RWPE2 (cell line): ENCODE results near the gene UTP3.

Source experiments
- ATAC-seq: fragments of 200-7000 bp; cut with Tn5 transposase; 3 replicates; pipeline ENCODE4 v1.9.1; 2021; ENCODE audit warnings: low read depth
- DNase-seq: peaks from one replicate; pipeline ENCODE4 v3.0.0-alpha.2; 2020; ENCODE audit warnings: low spot score
- H3K27ac ChIP-seq: fragments of 450-650 bp; 2 replicates; pipeline ENCODE4 v1.5.1; 2017; ENCODE audit warnings: mild to moderate bottlenecking; ENCODE audit not compliant: poor library complexity, severe bottlenecking
- H3K27me3 ChIP-seq: fragments of 250-450 bp; sonication (Bioruptor Pico); 2 replicates; pipeline ENCODE4 v1.5.1; 2021; ENCODE audit warnings: mild to moderate bottlenecking, moderate library complexity; ENCODE audit not compliant: insufficient read depth, poor library complexity, severe bottlenecking
- H3K36me3 ChIP-seq: fragments of 250-450 bp; sonication (Bioruptor Pico); 2 replicates; pipeline ENCODE4 v1.5.1; 2020; ENCODE audit warnings: low read depth, mild to moderate bottlenecking, moderate library complexity
- H3K4me1 ChIP-seq: fragments of 250-450 bp; sonication (Bioruptor Pico); 2 replicates; pipeline ENCODE4 v1.5.1; 2021; ENCODE audit warnings: mild to moderate bottlenecking, moderate library complexity; ENCODE audit not compliant: insufficient read depth, poor library complexity, severe bottlenecking
- H3K4me3 ChIP-seq: fragments of 250-450 bp; sonication (Bioruptor Pico); 2 replicates; pipeline ENCODE4 v1.5.1; 2021; ENCODE audit warnings: mild to moderate bottlenecking, moderate library complexity; ENCODE audit not compliant: severe bottlenecking
- H3K9me3 ChIP-seq: fragments of 250-450 bp; sonication (Bioruptor Pico); 2 replicates; pipeline ENCODE4 v1.5.1; 2021; ENCODE audit warnings: mild to moderate bottlenecking, moderate library complexity; ENCODE audit not compliant: severe bottlenecking
- CTCF ChIP-seq: fragments of 450-650 bp; IDR thresholded peaks from one replicate; pipeline ENCODE4 v1.5.1; 2017; ENCODE audit warnings: mild to moderate bottlenecking, moderate library complexity; ENCODE audit not compliant: poor library complexity, severe bottlenecking

The UTP3 gene

GRCh38 chr4:70674191-70674590 is 14.1 kb upstream of the UTP3 start:
- Histone ChIP-seq H3K4me1 (peaks cover 4% of the 10 kb centered on the region), H3K4me3 (no peak overlapping the region), H3K27me3 (no peaks in the 10 kb centered on the region), H3K27ac (no peak overlapping the region), H3K9me3 (no peaks in the 10 kb centered on the region), H3K36me3 (no peaks in the 10 kb centered on the region)
- DNase-seq, result no peak
- ATAC-seq, result no peak
- TF ChIP-seq CTCF, result no peak

DNA sequence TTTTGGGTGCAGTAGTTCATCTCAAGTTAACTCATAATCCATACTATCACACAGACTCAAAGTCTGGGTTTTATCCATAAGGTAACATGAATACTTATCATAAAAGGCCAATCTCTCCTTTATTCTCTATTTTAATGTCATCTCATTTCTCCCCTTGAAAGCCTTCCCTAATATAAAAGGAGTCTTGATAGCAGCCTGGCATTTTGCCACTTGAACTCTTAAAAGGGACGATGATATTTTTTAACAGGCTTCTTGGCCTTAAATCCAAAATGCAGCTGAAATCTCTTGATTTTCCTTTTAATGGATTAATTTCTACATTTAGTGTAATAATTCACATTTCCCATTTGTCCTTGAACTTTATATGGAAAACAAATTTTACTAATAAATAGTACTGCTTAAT is 13.6 kb upstream of the UTP3 start:
- Histone ChIP-seq H3K27me3 (no peaks in the 10 kb centered on the region), H3K27ac (no peak overlapping the region), H3K4me1 (peaks cover 4% of the 10 kb centered on the region), H3K4me3 (no peak overlapping the region), H3K36me3 (no peaks in the 10 kb centered on the region), H3K9me3 (no peaks in the 10 kb centered on the region)
- no peak for TF ChIP-seq CTCF
- ATAC-seq (no peak), DNase-seq (no peak)

DNA sequence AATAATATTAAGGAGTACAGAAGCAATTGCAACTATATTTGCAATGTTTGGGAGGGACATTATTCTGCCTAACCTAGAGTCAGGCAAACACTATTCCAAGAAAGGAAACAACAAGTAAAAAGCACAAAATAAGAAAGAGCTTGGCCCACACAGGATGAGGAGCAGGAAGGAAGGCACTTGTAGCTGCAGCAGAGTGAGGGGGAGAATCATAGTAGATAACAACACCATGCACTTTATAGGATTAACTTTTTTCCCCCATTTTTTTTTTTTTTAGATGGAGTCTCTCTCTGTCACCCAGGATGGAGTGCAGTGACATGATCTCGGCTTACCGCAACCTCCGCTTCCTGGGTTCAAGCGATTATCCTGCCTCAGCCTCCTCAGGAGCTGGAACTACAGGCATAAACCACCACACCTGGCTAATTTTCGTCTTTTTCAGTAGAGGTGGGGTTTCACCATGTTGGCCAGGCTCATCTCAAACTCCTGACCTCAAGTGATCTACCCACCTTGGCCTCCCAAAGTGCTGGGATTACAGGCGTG is 11.7 kb upstream of the UTP3 start:
- H3K4me3 ChIP-seq, result no peak overlapping the region
- H3K27me3 ChIP-seq, result no peaks in the 10 kb centered on the region
- no peak overlapping the region for H3K27ac ChIP-seq
- ATAC-seq, result no peak
- TF ChIP-seq CTCF, result no peak
- H3K36me3 ChIP-seq, result no peaks in the 10 kb centered on the region
- DNase-seq, result no peak
- H3K4me1 ChIP-seq, result peaks cover 4% of the 10 kb centered on the region
- no peaks in the 10 kb centered on the region for H3K9me3 ChIP-seq

- H3K27ac ChIP-seq, result no peak overlapping the region
- H3K4me1 ChIP-seq, result peaks cover 4% of the 10 kb centered on the region
- ATAC-seq (no peak), DNase-seq (no peak)
- no peak overlapping the region for H3K4me3 ChIP-seq
- H3K9me3 ChIP-seq, result no peaks in the 10 kb centered on the region
- no peaks in the 10 kb centered on the region for H3K27me3 ChIP-seq
- H3K36me3 ChIP-seq, result no peaks in the 10 kb centered on the region
- no peak for TF ChIP-seq CTCF
Measured at GRCh38 chr4:70678383-70678999, 9.8 kb upstream of the UTP3 start.

DNA sequence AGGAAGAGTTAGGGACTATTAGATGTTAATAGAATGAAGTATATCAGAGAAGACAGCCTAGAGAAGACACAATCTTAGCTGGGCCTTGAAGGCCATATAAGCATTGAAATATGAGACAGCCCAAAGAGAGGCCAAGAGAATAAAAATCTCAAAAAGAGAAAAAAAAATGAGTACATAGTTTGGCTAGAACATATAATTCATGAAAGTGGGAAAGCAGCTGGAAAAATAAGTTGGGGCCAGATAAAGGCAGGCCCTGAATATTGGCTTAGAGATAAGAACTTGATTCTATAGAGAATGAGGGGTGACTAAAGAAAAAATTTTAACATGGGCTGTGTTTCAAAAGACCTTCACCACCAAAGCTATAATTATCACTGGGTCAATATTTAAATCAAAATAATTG is 7.4 kb upstream of the UTP3 start:
- TF ChIP-seq CTCF, result no peak

More for the DNA sequence above, 7.4 kb upstream of the UTP3 start:
- Histone ChIP-seq H3K36me3 (no peaks in the 10 kb centered on the region), H3K4me1 (peaks cover 4% of the 10 kb centered on the region), H3K27ac (no peak overlapping the region), H3K27me3 (no peaks in the 10 kb centered on the region), H3K9me3 (no peaks in the 10 kb centered on the region), H3K4me3 (no peak overlapping the region)
- ATAC-seq (no peak), DNase-seq (no peak)
